ENCODE results near the gene CBX7.
"Not testable (repeated sequence)": the region's sequence is repeated elsewhere in the genome, so short reads cannot be mapped to it uniquely, and the experiment has no call there.

CBX7 gene

DNA sequence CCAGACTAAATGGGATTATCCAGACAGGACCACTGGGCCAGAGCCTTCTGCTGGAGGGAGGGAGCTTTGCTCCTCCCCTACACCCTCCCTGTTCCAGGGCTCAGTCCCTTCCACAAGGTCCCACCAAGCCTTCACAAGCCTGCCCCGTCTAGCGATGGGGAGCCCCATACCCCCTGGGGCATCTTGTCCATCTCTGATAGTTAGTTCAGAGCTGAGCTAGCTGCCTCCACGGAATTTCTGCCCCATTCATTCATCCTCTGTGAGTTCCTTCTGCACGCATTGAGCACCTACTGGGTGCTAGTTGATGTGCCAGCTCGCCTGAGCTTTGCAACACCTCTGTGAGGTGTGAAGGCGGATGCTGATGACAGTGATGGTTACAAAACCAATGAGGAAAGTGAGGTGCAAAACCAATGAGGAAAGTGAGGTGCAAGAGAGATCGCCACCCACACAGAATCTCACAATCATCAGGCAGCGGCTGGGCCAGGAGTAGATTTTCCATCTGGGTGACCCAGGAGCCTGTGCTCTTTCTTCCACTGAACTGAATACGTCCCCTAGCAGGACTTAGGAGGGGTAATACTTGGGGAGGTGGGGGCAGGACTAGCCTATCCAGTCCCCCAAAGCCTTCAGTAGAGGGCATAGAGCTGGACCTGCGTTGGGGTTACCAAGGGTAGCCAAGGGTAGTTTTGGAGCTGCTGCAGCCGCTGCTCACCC is 21.5 kb upstream of the CBX7 start:
- no peak for FAIRE-seq

DNA sequence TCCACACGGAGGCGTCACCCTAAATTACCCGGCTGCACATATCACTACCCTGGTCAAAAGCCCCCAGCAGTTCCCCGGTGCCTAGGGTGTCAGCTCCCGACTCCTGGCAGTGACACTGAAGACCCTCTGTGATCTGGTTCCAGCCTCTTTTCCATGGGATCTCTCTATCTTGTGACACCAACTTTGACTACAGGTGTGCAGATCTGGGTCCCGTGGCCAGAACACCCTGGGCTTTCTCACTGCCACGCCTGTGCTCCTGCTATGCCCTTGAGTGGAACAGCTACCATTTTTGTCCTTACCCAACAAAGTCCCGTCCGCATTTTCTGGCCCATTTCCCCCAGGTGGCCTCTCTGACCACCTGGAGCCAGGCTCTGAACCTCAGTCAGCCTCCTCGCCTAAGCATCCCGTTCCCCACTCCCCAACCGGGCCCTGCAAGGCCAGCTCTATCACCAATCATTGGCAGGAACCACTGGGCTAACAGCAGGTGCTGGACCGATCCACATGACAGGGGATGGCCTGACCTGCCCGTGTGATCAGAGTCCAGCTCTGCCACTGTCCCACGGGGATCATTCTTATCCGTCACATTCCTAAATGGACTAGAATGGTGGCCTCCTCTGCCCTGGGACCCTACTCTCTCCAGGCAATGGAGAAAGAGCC is 20.7 kb upstream of the CBX7 start:
- FAIRE-seq, result no peak

DNA sequence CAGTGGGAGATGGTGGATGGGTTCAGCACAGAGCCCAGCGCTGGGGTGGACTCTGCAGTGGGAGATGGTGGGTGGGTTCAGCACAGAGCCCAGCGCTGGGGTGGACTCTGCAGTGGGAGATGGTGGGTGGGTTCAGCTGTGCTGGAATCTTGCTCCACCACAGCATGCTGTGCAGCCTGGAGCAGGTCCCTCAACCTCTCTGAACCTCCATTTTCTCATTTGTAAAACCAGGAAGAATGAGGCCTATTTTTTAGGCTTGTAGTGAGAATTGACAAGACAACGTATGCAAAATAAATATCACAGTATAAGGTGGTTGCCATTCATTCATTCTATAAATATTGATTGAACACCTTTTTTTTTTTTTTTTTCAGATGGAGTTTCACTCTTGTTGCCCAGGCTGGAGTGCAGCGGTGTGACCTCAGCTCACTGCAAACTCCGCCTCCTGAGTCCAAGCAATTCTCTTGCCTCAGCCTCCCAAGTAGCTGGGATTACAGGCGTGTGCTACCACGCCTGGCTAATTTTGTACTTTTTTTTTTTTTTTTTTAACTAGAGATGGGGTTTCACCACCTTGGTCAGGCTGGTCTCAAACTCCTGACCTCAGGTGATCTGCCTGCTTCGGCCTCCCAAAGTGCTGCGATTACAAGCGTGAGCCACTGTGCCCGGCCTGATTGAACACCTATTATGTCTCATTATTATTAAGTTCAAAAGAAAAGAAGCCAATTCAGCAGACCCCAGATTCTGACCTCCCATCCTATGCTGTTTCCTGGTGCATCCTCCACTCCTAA is 20.0 kb upstream of the CBX7 start:
- not testable (repeated sequence) for FAIRE-seq

DNA sequence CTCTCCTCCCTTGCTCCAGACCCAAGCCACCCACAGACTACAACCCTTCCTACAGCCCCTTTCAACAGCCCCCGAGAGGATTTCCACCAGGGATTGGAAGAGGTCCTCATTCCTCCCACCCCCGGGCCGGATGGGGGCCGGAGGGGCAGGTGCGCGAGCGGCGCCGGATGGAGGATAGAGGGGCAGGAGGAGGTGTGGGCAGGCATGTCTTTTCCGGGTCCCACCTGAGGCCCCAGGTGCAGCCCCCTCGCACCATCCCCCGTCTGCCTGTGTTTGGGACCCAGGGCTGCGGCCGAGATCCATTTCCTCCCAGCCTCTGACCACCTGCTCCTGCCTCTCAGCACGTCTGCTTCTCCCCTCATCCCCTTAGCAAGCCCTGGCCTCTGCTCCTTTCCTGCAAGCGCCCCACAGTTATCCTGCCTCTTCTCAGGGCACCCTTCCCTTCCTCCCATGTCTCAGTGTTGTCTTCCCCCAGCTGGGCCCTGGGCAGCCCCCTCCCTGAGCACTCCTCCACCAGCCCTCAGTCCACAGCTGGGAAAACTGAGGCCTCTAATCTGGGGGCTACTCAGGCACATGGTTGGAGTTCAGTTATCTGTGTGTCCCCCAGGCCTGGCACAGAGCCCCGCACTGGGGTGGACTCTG is 19.3 kb upstream of the CBX7 start:
- no peak for FAIRE-seq

DNA sequence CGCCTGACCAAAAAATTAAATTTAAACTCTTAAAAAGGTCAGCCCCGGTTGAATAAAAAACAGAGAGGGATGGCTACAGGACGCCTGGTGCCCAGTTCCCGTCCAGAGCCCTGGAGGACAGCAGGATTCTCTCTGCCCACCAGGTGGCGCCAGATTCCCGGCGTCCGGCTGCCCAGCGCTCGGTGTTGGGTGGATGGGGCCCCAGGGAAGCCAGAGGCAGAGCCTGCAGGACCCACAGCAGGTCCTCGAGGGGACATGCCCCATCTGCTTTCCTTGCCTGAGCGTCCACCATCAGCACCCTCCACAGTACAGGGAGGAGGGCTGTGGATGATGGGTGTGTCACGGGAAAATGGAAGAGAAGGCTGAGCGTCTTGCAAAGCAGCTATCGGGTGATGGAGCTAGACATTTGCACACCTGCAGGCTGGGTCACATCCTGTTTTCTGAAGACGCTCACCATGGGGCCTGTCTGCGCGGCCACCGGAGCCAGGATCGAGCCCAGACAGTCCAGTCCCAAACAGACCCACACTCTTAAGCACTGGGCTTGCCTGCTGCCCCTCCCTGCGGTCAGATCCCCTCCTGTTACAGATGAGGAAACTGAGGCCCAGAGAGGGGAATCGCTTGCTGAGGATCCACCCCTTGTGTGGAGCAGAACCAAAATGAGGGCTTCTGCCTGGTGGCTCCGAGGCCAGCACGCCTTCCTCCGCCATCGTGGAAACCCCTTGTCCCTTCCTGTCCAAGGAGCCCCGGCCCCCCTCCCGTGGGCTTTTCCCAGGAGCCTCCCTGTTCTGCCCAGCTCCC is 18.5 kb upstream of the CBX7 start:
- peak; percentile 41 for FAIRE-seq

DNA sequence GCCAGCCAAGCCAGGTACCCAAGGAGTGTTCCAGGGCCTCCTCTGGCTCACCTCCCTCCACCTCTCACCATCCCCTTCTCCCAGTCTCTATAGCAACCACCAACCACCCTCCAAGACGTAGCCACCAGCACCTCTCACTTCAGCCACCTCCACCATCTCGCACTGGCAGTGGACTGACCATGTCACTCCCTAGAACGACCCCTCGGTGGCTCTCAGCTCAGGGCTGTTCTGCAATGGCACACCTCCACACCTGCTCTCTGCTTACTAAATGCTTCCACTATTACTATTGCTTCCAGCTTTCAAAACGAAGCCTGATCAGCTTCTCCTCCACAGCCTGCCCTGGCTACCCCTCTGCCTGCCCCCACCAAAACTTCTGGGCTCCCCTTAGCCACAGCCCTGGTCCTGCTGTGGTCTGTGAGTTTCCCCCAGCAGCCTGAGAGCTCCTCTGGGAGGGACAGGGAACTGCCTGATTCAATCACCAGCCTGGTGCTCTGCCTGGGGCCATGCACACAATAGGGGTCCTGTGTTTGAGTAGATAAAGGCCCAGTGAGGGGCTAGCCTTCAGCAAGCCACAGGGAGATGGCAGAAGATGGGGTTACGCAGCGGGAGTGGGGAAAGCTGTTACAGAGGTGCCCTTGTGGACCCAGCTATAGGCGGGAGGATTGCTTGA is 17.5 kb upstream of the CBX7 start:
- FAIRE-seq, result no peak

DNA sequence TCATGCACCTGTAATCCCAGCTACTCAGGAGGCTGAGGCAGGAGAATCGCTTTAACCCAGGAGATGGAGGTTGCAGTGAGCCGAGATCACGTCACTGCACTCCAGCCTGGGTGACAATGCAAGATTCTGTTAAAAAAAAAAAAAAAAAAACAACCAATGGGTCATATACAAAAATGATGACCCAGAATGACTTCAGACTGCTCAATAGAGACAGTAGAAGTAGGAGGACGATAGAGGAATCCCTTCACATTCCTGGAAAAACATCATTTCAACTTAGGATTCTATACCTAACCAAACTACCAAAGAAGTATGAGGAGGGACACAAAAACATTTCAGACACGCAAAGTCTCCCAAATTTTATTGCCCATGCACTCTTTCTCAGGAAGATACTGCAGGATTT is 14.1 kb upstream of the CBX7 start:
- FAIRE-seq, result no peak

DNA sequence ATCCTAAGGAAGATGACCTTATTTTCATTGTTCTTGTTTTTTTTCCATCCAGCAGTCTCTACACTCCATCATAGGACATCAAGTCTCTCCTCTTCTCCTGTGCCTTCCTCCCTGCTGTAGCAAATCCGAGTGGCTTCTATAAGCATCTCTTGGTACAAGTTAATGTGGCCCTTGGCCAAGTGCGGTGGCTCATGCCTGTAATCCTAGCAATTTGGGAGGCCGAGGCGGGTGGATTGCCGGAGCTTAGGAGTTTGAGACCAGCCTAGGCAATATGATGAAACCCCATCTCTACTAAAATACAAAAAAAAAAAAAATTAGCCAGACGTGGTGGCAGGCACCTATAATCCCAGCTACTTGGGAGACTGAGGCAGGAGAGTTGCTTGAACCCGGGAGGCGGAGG is 3.6 kb upstream of the CBX7 start:
- not testable (repeated sequence) for FAIRE-seq

DNA sequence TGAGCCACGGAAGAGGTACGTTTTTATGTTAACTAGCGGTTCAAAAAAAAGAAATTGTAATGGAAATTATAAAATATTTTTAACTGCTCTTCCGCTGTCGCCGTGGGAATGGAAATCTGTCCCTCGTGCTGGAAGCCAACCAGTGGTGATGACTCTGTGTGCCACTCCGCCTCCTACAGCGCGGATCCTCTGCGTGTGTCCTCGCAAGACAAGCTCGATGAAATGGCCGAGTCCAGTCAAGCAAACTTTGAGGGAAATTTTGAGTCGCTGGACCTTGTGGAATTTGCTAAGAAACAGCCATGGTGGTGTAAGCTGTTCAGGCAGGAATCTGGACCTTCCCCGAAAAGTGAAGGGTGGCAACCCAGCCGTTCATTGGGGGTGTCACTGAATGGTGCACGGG is 2.9 kb upstream of the CBX7 start:
- no peak for FAIRE-seq

DNA sequence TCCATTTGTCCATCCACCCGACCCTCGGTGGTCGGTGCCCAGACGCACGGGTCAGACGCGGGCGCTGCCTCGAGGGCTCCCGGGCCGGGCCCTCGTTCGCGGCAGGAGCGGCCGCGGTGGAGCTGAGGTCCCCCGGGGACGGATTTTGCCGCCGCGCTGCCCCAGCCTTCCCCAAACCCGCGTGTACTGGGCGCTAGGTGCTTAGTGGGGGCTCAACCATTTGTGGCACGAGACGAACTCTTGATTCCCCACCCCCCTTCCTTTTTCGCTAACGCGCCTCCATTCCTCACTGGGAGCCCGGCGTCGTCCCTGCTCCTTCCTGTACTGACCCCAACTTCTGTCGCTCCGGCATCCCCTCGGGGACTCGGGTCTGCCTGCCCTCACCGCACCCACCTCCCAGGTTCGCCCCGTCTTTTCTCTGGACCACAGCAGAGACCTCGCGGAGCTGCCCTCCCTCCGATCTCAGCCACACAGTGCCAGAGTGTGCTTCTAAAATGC is 789 bp upstream of the CBX7 start:
- no peak for FAIRE-seq

DNA sequence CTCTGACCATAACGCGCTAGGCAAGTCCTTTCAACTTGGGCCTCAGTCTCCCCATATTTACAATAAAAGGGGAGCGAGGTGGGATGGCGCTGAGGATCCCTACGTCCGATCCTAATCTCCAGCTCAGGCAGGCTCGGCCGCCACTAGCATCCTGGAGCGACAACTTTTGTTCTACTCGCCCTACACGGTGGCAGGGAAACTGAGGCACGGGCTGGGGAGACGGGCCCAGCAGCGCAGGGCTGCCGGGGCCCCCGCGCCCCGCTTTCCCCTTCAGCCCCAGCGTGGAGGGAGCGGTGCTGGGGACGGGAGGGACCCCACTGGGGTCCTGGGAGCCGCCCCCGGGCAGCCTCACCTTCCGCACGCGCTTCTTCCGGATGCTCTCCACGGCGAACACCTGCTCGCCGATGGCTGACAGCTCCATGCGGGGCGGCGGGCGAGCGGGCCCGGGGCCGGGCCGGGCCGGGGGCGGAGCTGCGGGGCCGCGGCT is 413 bp downstream of the CBX7 start:
- no peak for FAIRE-seq

DNA sequence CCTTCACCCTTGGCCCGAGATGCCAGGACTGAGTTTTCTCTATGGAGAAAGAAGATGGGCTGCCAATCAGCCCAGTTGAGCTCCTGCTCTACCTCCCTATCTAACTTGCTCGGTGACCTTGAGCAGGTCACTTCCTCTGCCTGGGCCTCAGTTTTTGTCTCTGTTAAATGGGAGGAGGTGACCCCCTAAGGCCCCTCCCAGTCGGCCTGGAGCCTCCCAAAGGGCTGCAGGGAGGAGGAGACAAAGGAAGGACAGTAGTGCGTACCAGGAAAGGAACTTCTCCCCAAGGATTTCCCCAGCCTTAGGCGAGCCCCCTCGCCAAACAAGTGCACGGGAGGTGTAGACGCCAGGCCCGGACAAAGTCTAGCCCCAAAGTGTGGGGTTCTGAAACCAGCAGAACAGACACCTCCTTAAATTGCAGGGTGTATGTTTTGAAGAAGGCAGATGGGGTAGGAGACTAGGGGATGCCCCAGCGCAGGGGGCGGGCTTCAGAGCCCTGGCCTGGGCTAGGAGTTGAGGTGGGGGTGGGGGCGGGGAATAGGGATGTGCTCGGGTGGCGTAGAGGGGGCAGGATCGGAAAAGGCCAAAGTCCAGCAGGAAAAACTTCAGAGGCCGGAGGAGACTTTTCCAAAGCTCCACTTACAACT is 1.0 kb downstream of the CBX7 start:
- FAIRE-seq, result no peak

DNA sequence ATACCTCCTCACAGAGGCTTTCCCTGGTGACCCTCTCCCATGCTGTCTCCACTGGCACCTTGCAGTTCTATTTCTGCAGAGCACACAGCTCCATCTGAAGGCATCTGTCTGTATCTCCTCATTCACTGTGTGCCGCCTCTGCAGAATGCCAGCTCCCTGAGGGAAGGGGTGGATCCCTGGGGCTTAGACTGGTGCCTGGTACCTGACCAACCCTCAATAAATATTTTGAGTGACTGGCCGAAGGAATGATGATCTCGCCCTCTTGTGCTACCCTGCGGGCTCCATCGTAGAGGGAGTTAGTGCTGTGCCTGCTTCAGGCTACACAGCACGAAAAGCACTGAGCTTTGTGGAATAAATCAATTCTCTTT is 1.6 kb downstream of the CBX7 start:
- no peak for FAIRE-seq

DNA sequence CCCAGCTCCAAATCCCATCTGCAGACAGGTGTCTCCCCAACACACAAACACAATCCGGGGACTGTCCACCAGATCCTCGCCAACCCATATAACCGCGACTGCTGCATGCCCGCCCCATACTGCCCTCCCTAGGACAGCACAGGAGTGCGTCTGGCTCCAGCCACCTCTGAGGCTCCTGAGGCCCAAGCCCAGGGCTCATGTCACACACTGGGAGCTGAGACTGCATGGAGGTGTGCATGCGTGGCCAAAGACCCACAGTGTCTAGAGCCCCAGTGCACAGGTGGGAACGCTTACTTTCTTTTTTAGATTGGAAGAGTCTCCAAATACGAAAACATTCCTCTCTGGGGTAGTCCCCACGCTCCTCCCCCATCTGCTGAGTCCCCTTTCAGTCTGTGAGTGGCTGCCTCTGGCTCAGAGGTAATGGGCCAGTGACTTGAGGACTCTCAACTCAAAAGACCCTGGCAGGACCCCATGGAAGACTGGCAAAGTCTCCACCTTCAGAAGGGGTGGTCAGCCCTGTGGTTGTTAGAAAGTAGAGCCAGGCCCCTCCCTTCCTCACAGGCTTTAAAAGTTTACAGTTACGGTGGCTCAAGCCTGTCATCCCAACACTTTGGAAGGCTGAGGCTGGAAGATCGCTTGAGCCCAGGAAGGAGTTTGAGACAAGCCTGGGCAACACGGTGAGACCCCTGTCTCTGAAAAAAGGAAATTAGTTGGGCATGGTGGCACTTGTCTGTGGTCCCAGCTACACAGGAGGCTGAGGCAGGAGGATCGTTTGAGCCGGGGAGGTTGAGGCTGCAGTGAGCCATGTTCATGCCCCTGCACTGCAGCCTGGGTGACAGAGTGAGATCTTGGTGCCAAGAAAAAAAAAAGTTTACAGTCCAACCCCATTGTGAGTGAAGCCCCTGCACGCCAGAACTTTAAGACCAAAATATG is 2.3 kb downstream of the CBX7 start:
- no peak for FAIRE-seq

DNA sequence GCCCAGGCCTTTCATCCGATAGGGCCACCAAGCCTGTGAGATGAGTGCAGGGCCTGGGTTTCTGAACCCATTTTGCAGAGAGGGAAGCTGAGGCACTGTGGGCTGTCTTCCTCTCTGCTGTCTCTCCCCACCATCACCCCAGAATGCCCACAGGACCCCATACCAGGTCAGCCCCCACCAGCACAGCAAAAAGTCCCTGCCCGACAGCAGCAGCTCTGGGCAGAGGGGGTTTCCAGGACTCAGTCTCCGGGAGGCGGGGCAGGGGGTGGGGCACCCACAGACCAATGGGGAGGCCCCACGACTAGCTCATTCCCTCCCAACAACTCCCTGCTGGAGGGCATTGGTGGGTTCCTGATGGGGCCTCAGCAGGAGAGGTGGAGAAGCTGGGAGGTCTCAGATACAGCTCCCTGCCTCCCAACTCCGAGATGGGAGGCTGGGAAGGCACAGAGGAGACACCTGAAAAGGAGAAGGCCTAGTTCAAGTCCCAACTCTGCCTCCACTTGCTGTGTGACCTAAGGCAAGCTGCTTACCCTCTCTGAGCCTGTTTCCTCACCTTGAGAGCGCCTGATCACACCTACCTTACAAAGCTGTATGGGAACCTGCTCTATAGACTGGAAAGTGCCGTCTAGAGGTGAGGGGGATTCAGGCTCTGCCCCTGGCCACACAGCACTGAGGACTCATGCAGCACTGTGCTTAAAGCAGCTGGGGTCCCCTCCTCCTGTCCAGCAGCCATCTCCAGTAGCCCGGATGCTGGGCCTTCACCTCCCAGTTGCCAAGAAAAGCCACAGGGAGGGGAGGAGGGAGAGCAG is 3.5 kb downstream of the CBX7 start:
- no peak for FAIRE-seq

DNA sequence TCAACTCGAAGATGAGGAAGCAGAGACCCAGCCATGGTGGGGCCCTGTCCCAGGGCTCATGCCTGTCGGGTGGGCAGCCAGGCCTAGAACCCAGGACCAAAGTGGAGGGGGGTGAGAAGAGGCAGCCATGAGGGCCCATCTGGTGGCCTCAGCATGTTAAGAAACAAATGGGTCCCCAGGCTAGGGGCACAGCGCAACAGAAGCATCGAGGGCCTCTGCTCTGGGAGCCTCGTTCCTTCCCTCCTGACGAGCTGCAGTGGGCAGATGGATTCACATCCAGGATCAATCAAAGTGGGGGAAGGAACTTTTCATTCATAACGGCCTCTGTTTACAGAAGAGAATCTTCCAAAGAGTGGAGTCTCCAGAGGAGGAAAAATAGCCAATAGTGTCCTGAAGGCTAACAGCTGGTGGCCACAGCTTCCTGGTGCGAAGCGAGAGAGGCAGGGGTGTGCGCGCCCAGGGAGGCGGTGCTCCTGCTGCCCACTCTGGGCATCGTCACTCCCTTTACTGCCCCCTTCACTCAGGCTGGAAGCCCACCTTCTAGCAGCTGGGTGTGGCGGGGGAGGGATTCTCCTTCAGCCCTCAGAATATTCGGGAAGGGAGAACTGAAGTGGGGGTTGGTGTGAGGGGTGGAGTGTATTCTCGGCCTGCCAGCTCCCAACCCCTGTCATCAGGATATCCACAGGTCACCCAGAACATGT is 4.3 kb downstream of the CBX7 start:
- no peak for FAIRE-seq

DNA sequence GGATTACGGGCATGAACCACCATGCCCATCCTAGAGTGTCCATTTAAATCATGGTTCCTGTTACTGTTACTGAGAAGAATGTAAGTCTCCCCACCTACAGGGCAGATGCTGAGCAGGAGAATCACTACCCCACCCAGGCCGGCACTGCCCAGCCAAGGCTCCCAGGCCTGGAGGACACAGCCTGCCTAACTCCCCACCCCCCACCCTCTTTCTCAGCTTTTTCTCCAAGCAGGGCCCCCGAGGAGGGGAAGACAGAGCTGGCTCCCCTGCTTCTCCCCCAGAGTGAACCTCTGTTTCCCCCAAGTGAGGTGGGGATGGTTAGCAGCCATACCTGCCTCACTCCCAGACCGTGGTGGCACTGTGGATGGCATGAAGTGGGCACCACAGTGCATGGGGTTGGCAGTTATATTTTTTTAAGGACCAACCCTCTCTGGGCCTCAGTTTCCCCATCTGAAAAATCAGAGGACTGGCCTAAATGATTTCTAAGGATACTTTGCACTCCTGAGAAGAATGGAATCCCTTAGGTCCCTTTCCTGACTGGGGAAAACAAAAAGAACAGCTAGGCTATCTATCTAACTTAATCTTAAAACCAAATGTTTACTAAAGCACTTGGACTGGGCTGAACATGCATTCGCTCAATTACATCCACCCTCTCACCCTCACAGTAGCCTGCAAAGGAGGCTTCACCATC is 5.0 kb downstream of the CBX7 start:
- no peak for FAIRE-seq
